Endothelial cell of hepatic sinusoid (primary cell): Measurements from ENCODE around the gene KDM4C.
"Not testable (repeated sequence)": the region's sequence is repeated elsewhere in the genome, so short reads cannot be mapped to it uniquely, and the experiment has no call there.

Experiments used
- in situ Hi-C: cut with HindIII; loops from 2 replicates; pipeline ENCODE4 v1.10.0; 2017; ENCODE audit warnings: low sequenced_read_pairs

Gene KDM4C

DNA sequence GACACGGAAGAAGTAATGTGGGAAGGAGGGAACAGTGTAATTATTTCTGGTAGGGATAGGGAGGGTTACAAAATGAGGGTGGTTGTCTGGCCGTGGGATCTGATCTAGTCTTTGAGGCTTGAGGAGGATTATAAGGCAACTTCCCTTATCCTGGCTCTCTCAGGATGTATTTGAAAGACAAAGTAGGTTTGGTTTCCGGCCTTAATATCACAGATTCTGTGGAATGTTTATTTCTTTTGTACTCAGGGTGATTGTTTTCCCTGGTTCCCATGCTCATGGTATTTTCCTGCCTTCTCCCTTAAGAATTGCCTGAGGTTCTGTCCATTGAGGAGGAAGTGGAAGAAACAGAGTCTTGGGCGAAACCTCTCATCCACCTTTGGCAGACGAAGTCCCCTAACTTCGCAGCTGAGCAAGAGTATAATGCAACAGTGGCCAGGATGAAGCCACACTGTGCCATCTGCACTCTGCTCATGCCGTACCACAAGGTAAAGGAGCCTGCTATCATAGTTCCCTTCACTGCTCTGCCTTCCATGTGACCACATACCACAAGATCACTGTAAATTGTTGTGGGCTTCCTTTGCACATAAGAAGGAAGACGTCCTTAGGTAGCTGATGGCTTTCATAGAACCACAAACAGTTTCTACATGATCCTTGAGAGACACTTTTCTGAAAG lies 253.8 kb downstream of the KDM4C start:
- in situ Hi-C loops, result no loop called here

DNA sequence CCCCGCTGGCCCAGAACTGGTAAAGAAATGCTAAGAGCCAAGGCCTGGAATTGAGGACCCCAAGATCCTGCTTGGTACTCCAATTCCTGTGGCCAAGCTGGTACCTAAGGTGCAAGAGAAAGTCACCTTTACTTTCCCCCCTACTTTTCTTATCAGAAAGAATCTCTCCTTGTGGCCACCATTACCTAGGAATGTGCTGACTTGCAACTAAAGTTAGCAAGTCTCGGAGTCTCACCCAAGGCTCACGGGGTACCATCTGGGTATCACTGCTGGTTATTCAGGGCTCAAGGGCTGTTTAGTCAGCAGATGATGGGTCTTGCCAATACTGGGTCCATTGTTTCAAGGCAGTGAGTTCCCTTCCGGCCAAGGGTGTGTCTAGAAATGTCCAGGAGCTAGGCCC lies 270.2 kb downstream of the KDM4C start:
- in situ Hi-C loops, result no loop called here

DNA sequence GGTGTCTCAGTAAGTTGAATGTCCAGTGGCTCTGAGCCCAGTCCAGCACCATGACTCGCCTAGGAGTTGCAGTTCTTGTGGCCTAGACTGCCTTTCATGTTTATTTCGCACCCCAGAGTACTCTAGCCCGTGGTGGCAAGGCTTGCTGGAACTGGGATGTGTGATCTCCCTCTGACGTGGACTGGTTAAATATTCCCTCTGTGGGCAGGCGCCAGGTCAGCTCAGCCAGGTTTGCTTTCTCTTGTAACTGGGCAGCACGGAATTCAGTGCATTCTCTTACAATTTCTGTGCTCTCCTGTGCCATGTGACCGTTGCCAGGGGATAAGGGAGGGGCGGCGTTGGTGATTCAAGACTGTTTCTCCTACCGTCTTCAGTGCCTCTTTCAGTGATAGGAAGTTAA lies 270.8 kb downstream of the KDM4C start:
- in situ Hi-C loops, result no loop called here

DNA sequence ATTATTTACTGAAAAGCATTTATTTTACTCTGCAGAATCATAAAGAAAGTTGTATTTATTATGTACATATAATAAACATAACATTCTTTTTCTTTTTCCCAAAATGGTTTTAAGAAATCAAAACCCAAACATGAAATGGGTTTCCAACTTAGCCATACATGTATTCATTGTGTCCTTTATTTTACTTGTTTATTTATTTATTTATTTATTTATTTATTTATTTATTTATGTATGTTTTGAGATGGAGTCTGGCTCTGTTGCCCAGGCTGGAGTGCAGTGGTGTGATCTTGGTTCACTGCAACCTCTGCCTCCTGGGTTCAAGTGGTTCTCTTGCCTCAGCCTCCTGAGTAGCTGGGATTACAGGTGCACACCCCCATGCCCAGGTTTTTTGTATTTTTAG lies 273.2 kb downstream of the KDM4C start:
- in situ Hi-C loops, result not testable (repeated sequence)

DNA sequence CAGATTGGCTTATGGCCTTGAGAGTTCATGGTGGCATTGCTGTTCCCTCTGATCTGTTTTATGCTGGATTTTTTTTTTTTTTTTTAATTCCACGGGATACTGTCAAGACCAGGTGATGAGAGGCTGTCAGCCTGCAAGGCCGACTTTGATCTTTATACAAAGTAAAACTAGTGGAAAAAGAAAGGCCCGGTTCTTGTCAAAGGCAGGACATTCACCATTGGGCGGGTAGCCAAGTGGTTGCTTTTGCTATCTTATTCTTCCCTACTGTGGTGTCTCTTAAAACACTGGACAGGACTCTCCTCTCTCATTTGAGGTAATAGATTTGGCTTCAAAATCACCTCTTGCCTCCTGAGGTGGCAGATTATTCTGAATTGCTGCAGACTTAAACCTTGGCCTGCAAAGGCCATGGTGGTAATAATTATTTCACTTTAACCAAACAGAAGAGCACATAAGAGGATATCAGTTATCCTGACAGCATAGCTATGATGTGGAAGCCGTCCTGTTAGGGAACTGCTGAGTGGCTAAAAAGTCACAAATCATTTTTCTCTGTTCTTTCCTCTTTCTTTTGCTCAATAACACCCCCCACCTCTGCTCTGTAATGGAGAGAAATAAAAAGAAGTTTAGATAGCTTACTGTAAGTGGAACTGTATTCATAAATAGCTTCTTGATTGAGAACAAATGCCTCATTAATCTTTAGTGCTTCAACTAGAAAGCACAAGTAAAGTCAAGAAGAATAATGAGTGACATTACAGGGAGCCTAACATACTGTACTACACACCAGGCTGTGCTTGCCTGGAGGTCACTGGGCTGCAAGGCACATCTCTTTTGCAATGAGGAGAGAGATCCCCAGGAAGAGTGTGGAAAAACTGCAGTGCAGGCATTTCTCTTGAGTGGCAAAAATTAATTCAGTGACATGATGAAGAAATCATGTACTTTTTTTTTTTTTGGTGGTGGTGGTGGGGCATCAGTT lies 275.6 kb downstream of the KDM4C start:
- in situ Hi-C loops, result no loop called here

DNA sequence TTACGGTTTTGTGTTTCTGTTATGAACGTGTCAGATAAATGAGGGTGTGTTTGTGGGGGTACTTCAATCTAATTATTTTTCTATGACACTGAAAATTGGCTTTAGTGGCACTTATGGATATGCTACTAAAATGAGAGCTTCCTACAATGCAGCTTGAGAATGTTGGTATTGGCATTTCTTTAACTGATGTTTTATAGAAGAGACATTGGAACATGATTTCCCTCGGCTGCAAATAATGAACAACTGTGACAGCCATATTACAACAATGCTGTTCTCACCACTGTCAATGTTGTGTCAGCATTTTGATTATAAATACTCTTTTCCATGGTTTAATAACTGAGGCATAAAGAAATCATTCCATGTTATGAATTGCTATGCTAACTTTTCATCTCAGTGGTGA lies 279.4 kb downstream of the KDM4C start:
- in situ Hi-C loops, result loop anchor here (5.0 kb wide), 1 partner anchor 75 kb away; no protein-coding TSS in a partner anchor

GRCh38 chr9:7042124-7042523 lies 284.4 kb downstream of the KDM4C start:
- in situ Hi-C loops, result no loop called here

DNA sequence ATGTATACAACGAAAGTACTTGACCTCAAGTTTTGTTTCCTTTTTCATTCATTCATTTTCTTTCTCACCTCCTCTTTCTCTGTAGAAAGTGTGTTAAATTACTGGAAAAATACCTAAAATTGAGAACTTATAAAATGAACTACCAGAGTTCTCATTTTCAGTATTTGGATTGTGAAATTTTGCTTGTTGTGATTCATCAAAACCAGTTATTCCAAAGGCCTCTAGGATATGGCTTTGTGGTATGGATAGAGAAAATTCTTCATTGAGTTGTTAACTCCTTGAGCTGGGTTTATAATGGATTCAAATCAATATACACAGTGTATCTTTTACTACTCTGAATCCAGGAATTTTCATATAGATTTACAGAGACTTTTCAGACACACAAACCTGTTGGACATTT lies 287.6 kb downstream of the KDM4C start:
- in situ Hi-C loops, result no loop called here

DNA sequence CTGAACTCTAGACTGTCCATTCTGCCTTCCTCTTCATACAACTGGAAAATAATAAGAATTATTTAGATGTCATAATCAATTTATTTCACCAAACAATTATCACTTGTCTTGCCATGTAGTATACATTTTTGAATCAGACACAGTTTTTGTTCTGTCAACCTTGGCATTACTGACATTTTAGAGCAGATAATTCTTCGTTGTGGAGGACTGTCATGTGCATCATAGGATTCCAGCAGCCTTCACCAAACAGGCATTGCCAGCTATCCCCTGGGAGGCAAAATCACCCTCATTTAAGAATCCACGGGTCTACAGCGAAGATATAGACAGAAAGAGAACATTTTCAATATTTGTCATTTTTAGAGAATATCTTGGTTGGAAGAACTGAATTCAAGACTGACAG lies 293.9 kb downstream of the KDM4C start:
- in situ Hi-C loops, result no loop called here

GRCh38 chr9:7053903-7054302 lies 296.1 kb downstream of the KDM4C start:
- in situ Hi-C loops, result no loop called here

GRCh38 chr9:7055171-7055903 lies 297.6 kb downstream of the KDM4C start:
- in situ Hi-C loops, result no loop called here

- in situ Hi-C loops, result no loop called here
Measured at GRCh38 chr9:7056254-7056653, 298.5 kb downstream of the KDM4C start.

DNA sequence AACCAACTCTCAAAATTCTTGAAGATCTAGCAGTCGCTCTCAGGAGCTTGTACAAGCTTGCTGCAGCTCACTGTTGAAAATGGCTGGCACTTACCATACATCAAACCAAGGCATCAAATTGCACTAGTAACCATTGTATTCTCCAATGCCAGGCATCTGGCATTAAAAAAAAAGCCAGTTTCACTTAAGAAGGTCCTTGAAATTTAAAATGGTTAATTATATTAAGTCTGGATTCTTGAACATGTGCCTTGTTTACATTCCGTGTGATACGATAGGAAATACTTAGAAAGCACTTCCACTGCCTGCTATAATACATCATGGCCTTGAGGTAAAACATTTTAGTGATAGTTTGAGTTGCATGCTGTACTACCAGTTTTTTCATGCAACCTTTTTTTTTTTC lies 300.7 kb downstream of the KDM4C start:
- in situ Hi-C loops, result no loop called here

- in situ Hi-C loops, result no loop called here
Measured at GRCh38 chr9:7067169-7067568, 309.4 kb downstream of the KDM4C start.

DNA sequence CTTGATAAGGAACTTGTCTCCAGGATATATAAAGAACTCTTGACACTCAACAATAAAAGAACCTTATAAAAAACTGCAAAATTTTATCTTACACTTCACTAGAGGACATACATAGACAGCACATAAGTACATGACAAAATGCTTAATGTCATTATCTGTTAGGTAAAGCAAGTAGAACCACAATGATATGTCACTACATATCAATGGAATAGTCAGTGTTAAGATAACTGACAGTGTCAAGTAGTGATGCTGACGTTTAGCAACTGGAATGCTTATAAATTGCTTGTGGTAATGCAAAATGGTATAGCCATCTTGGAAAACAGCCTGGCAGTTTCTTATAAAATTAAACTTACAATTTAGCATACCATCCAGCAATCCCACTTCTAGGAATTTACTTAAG lies 314.1 kb downstream of the KDM4C start:
- in situ Hi-C loops, result no loop called here

DNA sequence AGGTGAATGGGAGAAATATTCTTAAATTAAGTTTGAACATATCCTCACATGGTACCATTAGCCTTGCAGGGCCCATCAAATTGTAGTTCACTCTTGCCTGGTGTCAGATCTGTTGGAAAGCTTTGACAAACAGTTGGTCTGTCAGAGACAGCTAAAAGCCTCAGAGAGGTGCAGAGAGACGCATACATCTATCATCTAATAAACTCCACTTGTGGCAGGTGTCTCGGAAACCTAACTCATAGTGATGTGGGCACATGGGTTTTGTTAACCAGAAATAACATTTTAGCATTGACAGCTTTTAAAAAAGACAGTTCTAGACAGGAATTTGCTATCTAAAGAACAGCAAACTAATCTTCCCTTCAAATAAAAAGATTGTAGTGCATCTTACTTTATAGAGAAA lies 315.9 kb downstream of the KDM4C start:
- in situ Hi-C loops, result no loop called here

DNA sequence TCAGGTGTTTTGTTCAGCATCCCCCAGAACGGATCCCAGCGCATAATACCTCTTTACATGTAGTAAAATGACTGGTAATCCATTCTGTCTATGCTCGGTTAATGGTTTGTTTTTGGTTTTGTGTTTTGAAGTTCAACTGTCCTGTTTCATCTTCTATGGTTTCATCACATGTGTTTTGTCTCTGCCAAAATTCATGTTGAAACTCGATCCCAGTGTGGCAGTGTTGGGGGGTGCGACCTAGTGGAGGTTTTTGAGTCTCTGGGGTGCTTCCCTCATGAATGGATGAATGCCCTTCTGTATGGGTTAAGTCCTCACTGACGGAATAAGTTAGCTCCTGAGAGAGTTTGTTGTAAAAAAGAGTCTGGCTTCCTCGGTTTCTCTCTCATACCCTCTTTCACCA lies 317.4 kb downstream of the KDM4C start:
- in situ Hi-C loops, result no loop called here

DNA sequence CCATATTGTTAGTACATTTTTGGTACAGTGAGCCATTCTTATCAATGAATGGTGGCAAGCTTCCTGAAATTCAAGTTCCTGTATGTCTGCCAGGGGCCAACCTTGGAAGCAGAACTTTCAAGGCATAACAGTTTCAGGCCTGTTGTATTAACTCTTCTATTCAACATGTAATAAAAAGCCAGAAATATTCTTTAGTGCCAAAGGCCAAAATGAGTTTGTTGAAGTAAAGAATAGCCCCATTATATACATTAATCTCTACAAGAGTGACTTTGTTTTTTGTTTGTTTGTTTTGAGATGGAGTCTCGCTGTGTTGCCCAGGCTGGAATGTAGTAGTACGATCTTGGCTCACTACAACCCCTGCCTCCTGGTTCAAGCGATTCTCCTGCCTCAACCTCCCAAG lies 321.3 kb downstream of the KDM4C start:
- in situ Hi-C loops, result no loop called here

DNA sequence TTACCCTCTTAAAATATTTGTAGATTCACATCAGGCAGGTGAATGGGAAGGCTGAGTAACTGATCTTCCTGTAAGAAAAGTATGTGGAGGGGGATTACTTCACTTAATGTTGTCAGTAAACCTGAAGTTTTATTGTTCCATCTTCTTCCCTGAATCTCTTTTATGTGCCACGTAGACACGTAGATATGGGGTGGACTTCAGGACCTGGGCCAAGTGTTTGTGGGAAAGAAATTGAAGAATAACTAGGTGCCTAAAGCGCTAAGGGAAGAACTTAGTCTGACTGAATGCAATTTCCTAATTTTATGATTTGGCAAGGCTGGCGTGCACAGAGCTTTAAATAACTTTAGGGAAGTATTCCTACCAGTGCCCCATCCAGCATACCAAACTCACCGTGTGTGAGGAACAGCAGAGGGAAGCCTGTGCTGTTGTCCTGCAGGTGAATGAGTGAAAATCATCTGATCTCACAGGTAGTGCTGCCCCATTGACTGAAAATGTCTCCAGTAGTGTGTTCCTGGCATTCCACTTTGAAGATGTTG lies 323.4 kb downstream of the KDM4C start:
- in situ Hi-C loops, result no loop called here

DNA sequence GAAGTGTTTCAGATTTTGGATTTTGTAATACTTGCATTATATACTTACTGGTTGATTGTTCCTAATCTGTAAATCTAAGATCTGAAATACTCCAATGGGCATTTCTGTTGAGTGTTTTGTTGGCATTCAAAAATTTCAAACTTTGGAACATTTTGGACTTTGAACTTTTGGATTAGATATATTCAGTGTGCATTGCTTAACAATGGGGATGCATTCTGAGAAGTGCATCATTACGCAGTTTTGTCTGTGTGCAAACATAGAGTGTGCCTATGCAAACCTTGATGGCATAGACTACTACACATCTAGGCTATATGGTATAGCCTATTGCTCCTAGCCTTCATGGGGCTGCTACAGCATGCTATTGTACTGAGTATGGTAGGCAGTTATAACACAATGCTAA lies 325.4 kb downstream of the KDM4C start:
- in situ Hi-C loops, result no loop called here

GRCh38 chr9:7085357-7085756 lies 327.6 kb downstream of the KDM4C start:
- in situ Hi-C loops, result no loop called here
